ENCODE data around the gene LAMB3.

DNA sequence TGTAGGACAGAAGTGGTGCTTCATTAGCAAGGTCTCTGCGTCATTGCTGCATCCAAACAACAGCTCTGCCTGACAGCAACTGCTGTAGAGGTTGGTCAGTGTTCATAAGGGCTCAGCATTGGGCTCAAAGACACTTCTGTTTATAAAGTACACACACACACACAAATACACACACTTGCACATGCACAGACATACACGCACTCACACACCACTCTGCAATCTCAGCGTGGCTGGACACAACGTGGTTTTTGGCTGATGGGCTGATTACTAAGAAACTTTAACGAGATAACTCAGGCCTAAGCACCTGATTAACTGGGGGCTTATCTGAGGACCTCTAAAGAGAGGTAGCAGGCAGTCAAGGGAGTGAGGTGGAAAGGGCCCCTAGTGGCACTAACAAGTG, 48.3 kb downstream of the LAMB3 start:
- TF ChIP-seq CTCF (conservative IDR thresholded peaks at IDR 0.05; ENCODE audit: low read depth, low read length) = no peak
- no peak for TF ChIP-seq EZH2 (IDR thresholded peaks at IDR 0.05; ENCODE audit: low read length, unreplicated experiment)

Measured in PC-3 (cell line).